ENCODE data around the gene OR5B2. TPM values are rescaled to one million over a fixed set of nuclear protein-coding genes. Genes with fewer than 3 reads are reported as not detected.

The OR5B2 gene
- total and polyA plus RNA-seq, 2 experiments from 2014 or later, result not detected

- no peak overlapping the region for H3K4me3 Mint-ChIP-seq
- TF ChIP-seq NANOG (IDR thresholded peaks at IDR 0.05; ENCODE audit: borderline replicate concordance) (no peak), CTCF (conservative IDR thresholded peaks at IDR 0.05; ENCODE audit: low read depth in 2 of 2) (no peak), STAT1 (IDR thresholded peaks at IDR 0.05; ENCODE audit: unreplicated experiment) (no peak), ZNF331 (CRISPR knock-in tag; IDR thresholded peaks at IDR 0.05; ENCODE audit: low read depth) (no peak), ZNF462 (CRISPR knock-in tag; IDR thresholded peaks at IDR 0.05) (no peak), POLR2AphosphoS5 (IDR thresholded peaks at IDR 0.05; ENCODE audit: low read depth) (no peak), EZH2 (IDR thresholded peaks at IDR 0.05; ENCODE audit: low read depth, unreplicated experiment) (no peak)
- ATAC-seq (no peak), DNase-seq (ENCODE audit: low spot score) (no peak)
- H3K4me1 ChIP-seq (ENCODE audit: insufficient read depth), result no peaks in the 10 kb centered on the region
- H3K36me3 Mint-ChIP-seq (ENCODE audit: low read depth), result no peaks in the 10 kb centered on the region
- H3K36me3 ChIP-seq (ENCODE audit: insufficient read depth), result no peaks in the 10 kb centered on the region
- no peaks in the 10 kb centered on the region for H3K79me2 ChIP-seq (replicated peaks; ENCODE audit: insufficient read depth)
- no peak overlapping the region for H2AFZ ChIP-seq
- H3K27me3 ChIP-seq (ENCODE audit: insufficient read depth), result no peaks in the 10 kb centered on the region
- H3K9me3 Mint-ChIP-seq, result peaks cover 13% of the 10 kb centered on the region
- no peak overlapping the region for H3K27ac ChIP-seq (ENCODE audit: low read depth)
- no peaks in the 10 kb centered on the region for H3F3A ChIP-seq (replicated peaks; ENCODE audit: low read depth)
- no peak overlapping the region; the same call in 1 of the 2 replicates for H3K27ac Mint-ChIP-seq
- no peak overlapping the region for H3K4me2 ChIP-seq
- no peaks in the 10 kb centered on the region for H4K20me1 ChIP-seq (replicated peaks; ENCODE audit: insufficient read depth)
- H3K4me1 Mint-ChIP-seq, result no peaks in the 10 kb centered on the region
- H3K27me3 Mint-ChIP-seq (ENCODE audit: insufficient read depth, low read depth, poor library complexity), result no peaks in the 10 kb centered on the region
- no peak overlapping the region for H3K4me3 ChIP-seq
- peaks cover 1% of the 10 kb centered on the region for H3K9me2 ChIP-seq (ENCODE audit: insufficient read depth)
These were observed 37.8 kb upstream of the OR5B2 start for GRCh38 chr11:58465690-58466089.
